HCT116 (cell line): ENCODE results near the gene PODNL1. TPM values are rescaled to one million over a fixed set of nuclear protein-coding genes. Genes with fewer than 3 reads are reported as not detected.

ENCODE experiments used
- ATAC-seq: fragments of 200-7000 bp; cut with Tn5 transposase; 2 replicates; pipeline ENCODE4 v1.9.1; 2020; ENCODE audit warnings: mild to moderate bottlenecking, moderate library complexity
- BruUV-seq: library from RNA; stranded (reverse); fragments of 400-500 nt; replicated peaks from 2 replicates; lab custom pipeline; 2021; lab: Mats Ljungman, UMichigan
- CTCF ChIA-PET: fragments of 300-600 bp; sonication (Branson Sonifier 250); formaldehyde crosslinking; loops from one replicate; lab custom pipeline; 2021; ENCODE audit warnings: antibody characterized with exemption; lab: Charles Lee
- POLR2A ChIA-PET: fragments of 300-600, 350-600 bp; sonication (Branson Sonifier 250); formaldehyde crosslinking; loops from one replicate; lab custom pipeline; 2021; ENCODE audit warnings: antibody characterized with exemption; lab: Charles Lee
- RAD21 ChIA-PET, 2 experiments: fragments of 300-600 bp; sonication (Branson Sonifier 250); formaldehyde crosslinking; loops; one replicate each; lab custom pipeline; 2023; ENCODE audit warnings: low total read pairs in 2 of 2; ENCODE audit not compliant: uncharacterized antibody in 2 of 2, unreplicated experiment in 2 of 2, low non-redundant PET in 1 of 2; lab: Charles Lee
- DNase-seq: peaks from one replicate; pipeline ENCODE4 v3.0.0-alpha.2; 2010; ENCODE audit warnings: low read depth, low spot score
- H2AFZ ChIP-seq: fragments of 200-600 bp; shearing (Covaris generic), sonication (generic); 2 replicates; pipeline ENCODE4 v1.6.1; 2017; ENCODE audit warnings: low read depth, mixed run types, mixed read lengths, antibody characterized with exemption, low read length; ENCODE audit not compliant: poor library complexity, severe bottlenecking
- H3K27ac ChIP-seq: 2 replicates; pipeline ENCODE4 v1.5.1; 2012; ENCODE audit warnings: low read depth, low read length
- H3K27me3 ChIP-seq: fragments of 200-600 bp; sonication (generic); 2 replicates; pipeline ENCODE4 v1.6.1; 2016; ENCODE audit warnings: mixed run types, low read length, mixed read lengths; ENCODE audit not compliant: insufficient read depth
- H3K36me3 ChIP-seq, 2 experiments: fragments of 200-500 bp in 1 of 2; fragments of 200-600 bp in 1 of 2; sonication (Bioruptor generic) in 1 of 2; sonication (generic) in 1 of 2; 2 replicates each; pipeline versions ENCODE4 v1.5.1 to v1.6.1; 2014 to 2016; ENCODE audit warnings: low read length in 2 of 2, inconsistent platforms in 1 of 2, mixed read lengths in 1 of 2, mixed run types in 1 of 2; ENCODE audit not compliant: insufficient read depth in 2 of 2, control insufficient read depth in 1 of 2
- H3K4me1 ChIP-seq, 2 experiments: fragments of 200-600 bp in 1 of 2; sonication (generic) in 1 of 2; 2 replicates each; pipeline versions ENCODE4 v1.5.1 to v1.6.1; 2012 to 2017; ENCODE audit warnings: low read length in 2 of 2, inconsistent platforms in 1 of 2, mild to moderate bottlenecking in 1 of 2, mixed read lengths in 1 of 2, mixed run types in 1 of 2, moderate library complexity in 1 of 2; ENCODE audit not compliant: insufficient read depth in 2 of 2, control insufficient read depth in 1 of 2
- H3K4me2 ChIP-seq: fragments of 200-600 bp; sonication (generic); 2 replicates; pipeline ENCODE4 v1.6.1; 2017; ENCODE audit warnings: mixed run types, low read length, mixed read lengths
- H3K4me3 ChIP-seq, 2 experiments: fragments of 200-600 bp in 1 of 2; sonication (generic) in 1 of 2; replicated peaks in 1 of 2; 2 replicates each; pipeline ENCODE4 v1.5.1; 2011 to 2016; ENCODE audit warnings: low read length in 2 of 2, control low read depth in 1 of 2, low read depth in 1 of 2, mild to moderate bottlenecking in 1 of 2, mixed read lengths in 1 of 2, mixed run types in 1 of 2
- H3K79me2 ChIP-seq: fragments of 200-600 bp; sonication (generic); 2 replicates; pipeline ENCODE4 v1.6.1; 2017; ENCODE audit warnings: mild to moderate bottlenecking, mixed run types, low read length, moderate library complexity, mixed read lengths; ENCODE audit not compliant: insufficient read depth
- H3K9ac ChIP-seq: fragments of 200-600 bp; sonication (generic); 2 replicates; pipeline ENCODE4 v1.6.1; 2016; ENCODE audit warnings: low read length, mixed read lengths
- H3K9me2 ChIP-seq: fragments of 200-600 bp; sonication (generic), shearing (Covaris generic); 2 replicates; pipeline ENCODE4 v1.6.1; 2017; ENCODE audit warnings: mixed run types, mild to moderate bottlenecking, moderate library complexity; ENCODE audit not compliant: insufficient read depth
- H3K9me3 ChIP-seq, 2 experiments: fragments of 200-500 bp in 1 of 2; fragments of 200-600 bp in 1 of 2; sonication (Bioruptor generic) in 1 of 2; sonication (generic) in 1 of 2; 2 replicates each; pipeline ENCODE4 v1.6.1; 2014 to 2017; ENCODE audit warnings: low read length in 2 of 2, mixed read lengths in 2 of 2, inconsistent platforms in 1 of 2, low read depth in 1 of 2, mild to moderate bottlenecking in 1 of 2, mixed run types in 1 of 2, moderate library complexity in 1 of 2; ENCODE audit not compliant: control insufficient read depth in 1 of 2, insufficient read depth in 1 of 2
- H4K20me1 ChIP-seq: fragments of 200-600 bp; sonication (generic), shearing (Covaris generic); 2 replicates; pipeline ENCODE4 v1.6.1; 2017; ENCODE audit warnings: mixed run types, mild to moderate bottlenecking, moderate library complexity; ENCODE audit not compliant: insufficient read depth
- CEBPB ChIP-seq: IDR thresholded peaks from 2 replicates; pipeline ENCODE4 v1.6.1; 2012; ENCODE audit warnings: low read depth
- ELF1 ChIP-seq: IDR thresholded peaks from 2 replicates; pipeline ENCODE4 v1.6.1; 2012; ENCODE audit warnings: low read depth, borderline replicate concordance
- EZH2 ChIP-seq: fragments of 200-600 bp; sonication (generic); IDR thresholded peaks from 2 replicates; pipeline ENCODE4 v1.6.1; 2017; ENCODE audit warnings: antibody characterized with exemption, mixed run types
- EZH2phosphoT487 ChIP-seq: fragments of 200-600 bp; IDR thresholded peaks from 2 replicates; pipeline ENCODE4 v1.6.1; 2018; ENCODE audit warnings: antibody characterized with exemption, borderline replicate concordance
- POLR2AphosphoS5 ChIP-seq: IDR thresholded peaks from 2 replicates; pipeline ENCODE4 v1.6.1; 2011; ENCODE audit warnings: mild to moderate bottlenecking, low read depth, low read length, moderate library complexity
- SIN3A ChIP-seq: IDR thresholded peaks from 2 replicates; pipeline ENCODE4 v1.6.1; 2012; ENCODE audit warnings: low read depth
- SP1 ChIP-seq: IDR thresholded peaks from 2 replicates; pipeline ENCODE4 v1.6.1; 2012; ENCODE audit warnings: low read depth
- YY1 ChIP-seq: IDR thresholded peaks from 2 replicates; pipeline ENCODE4 v1.6.1; 2011; ENCODE audit warnings: low read length, low read depth, moderate library complexity, mild to moderate bottlenecking; ENCODE audit not compliant: insufficient replicate concordance; ENCODE audit errors: extremely low read depth
- ZFX ChIP-seq: fragments of 450-650 bp; IDR thresholded peaks from 2 replicates; pipeline ENCODE4 v1.6.1; 2017
- intact Hi-C: fragments of 100-400 bp; cut with micrococcal nuclease; formaldehyde crosslinking; loops from 2 replicates; pipeline ENCODE4 v1.10.0; 2022
- total RNA-seq: library from RNA; stranded (reverse); gene quantifications from one replicate; pipeline ENCODE4 v1.2.1, GENCODE V29; 2021; ENCODE audit not compliant: unreplicated experiment
- TF ChIP-seq, protein P1 (sequence below): IDR thresholded peaks from 2 replicates; pipeline ENCODE4 v1.6.1; 2012
- TF ChIP-seq, protein P2 (sequence below), 3 experiments: fragments of 200-600 bp in 1 of 3; sonication (generic) in 1 of 3; IDR thresholded peaks in 2 of 3; conservative IDR thresholded peaks in 1 of 3; 2 replicates each; pipeline ENCODE4 v1.5.1; 2012 to 2017; ENCODE audit warnings: low read depth in 2 of 3, low read length in 2 of 3, antibody characterized with exemption in 1 of 3, borderline replicate concordance in 1 of 3, control low read depth in 1 of 3, mild to moderate bottlenecking in 1 of 3, mixed read lengths in 1 of 3, mixed run types in 1 of 3, moderate library complexity in 1 of 3; ENCODE audit not compliant: insufficient read depth in 1 of 3

Gene PODNL1
- total RNA-seq, 1 experiment from 2014 or later, result 0.71 TPM

DNA sequence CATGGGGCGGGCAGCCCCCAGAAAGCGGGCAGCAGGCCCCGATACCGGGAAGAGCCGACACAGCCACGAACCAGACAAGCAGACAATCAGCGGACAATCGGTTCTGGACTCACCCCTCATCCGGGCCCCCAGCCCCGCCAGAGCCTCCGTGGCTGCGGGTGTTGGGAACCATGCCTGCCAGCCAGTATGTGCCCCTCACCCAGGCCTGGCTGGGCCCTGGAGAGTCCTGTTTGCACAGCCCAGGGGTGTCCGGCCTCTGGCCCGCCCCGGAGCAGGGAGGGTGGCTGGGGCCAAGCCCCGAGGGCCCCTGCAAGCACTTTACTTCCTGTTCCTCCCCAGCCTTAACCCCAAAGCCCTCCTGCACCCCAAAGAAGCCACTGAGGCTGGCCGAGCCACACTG lies 7.8 kb downstream of the PODNL1 start:
- H3K79me2 ChIP-seq, result no peaks in the 10 kb centered on the region
- no peaks in the 10 kb centered on the region for H3K9me2 ChIP-seq
- ChIA-PET RAD21 (no interaction called here), CTCF (no interaction called here)
- H3K27me3 ChIP-seq, result no peaks in the 10 kb centered on the region
- no peaks in the 10 kb centered on the region for H4K20me1 ChIP-seq
- H3K27ac ChIP-seq, result no peak overlapping the region; the same call in 1 of the 2 replicates
- intact Hi-C loops, result no loop called here
- no peak overlapping the region for H3K4me3 ChIP-seq
- TF ChIP-seq EZH2 (no peak), ZFX (no peak), SIN3A (no peak)
- TF ChIP-seq, protein P1, sequence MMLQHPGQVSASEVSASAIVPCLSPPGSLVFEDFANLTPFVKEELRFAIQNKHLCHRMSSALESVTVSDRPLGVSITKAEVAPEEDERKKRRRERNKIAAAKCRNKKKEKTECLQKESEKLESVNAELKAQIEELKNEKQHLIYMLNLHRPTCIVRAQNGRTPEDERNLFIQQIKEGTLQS, result no peak
- TF ChIP-seq, all 23 proteins: peak for 0
- H3K9ac ChIP-seq, result no peak overlapping the region
- H3K4me2 ChIP-seq, result no peak overlapping the region
- DNase-seq, result no peak
- peaks cover 3 to 6% of the 10 kb centered on the region in 2 experiments; a peak in 2 of 4 replicates for H3K36me3 ChIP-seq
- no TSS peak for BruUV-seq
- H3K4me1 ChIP-seq, result no peaks in the 10 kb centered on the region
- no peak overlapping the region for H2AFZ ChIP-seq
- no peak for ATAC-seq
- no peaks in the 10 kb centered on the region for H3K9me3 ChIP-seq
- POLR2A ChIA-PET, result no interaction called here

DNA sequence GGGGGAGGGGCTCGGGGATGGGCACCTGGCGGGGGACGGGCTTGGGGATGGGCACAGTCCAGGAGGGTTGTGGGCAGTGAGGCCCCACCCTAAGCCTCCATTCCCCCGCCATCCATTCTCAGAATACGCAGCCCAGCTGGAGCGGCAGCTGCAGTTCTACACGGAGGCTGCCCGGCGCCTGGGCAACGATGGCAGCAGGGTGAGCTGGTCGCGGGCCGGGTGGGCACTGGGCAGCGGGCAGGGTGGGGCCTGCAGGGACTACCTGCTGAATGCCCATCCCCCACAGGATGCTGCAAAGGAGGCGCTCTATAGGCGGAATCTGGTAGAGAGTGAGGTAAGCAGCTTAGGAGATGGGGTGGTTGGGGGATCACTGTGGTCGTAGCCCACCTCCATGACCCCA lies 8.3 kb downstream of the PODNL1 start:
- H2AFZ ChIP-seq, result no peak overlapping the region
- H4K20me1 ChIP-seq, result no peaks in the 10 kb centered on the region
- H3K4me3 ChIP-seq, result no peak overlapping the region
- no peaks in the 10 kb centered on the region for H3K27me3 ChIP-seq
- H3K79me2 ChIP-seq, result no peaks in the 10 kb centered on the region
- DNase-seq (no peak), ATAC-seq (no peak)
- POLR2A ChIA-PET, result no interaction called here
- no peak overlapping the region for H3K4me2 ChIP-seq
- H3K4me1 ChIP-seq, result no peaks in the 10 kb centered on the region
- TF ChIP-seq SP1 (no peak), EZH2 (no peak), EZH2phosphoT487 (no peak), YY1 (no peak), CEBPB (no peak), ELF1 (no peak), POLR2AphosphoS5 (no peak)
- TF ChIP-seq, protein P2, sequence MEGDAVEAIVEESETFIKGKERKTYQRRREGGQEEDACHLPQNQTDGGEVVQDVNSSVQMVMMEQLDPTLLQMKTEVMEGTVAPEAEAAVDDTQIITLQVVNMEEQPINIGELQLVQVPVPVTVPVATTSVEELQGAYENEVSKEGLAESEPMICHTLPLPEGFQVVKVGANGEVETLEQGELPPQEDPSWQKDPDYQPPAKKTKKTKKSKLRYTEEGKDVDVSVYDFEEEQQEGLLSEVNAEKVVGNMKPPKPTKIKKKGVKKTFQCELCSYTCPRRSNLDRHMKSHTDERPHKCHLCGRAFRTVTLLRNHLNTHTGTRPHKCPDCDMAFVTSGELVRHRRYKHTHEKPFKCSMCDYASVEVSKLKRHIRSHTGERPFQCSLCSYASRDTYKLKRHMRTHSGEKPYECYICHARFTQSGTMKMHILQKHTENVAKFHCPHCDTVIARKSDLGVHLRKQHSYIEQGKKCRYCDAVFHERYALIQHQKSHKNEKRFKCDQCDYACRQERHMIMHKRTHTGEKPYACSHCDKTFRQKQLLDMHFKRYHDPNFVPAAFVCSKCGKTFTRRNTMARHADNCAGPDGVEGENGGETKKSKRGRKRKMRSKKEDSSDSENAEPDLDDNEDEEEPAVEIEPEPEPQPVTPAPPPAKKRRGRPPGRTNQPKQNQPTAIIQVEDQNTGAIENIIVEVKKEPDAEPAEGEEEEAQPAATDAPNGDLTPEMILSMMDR (IDR thresholded peaks at IDR 0.05 in 2 of 3, conservative IDR thresholded peaks at IDR 0.05 in 1 of 3; ENCODE audit: borderline replicate concordance in 1 of 3, insufficient read depth in 1 of 3, low read depth in 2 of 3, low read length in 2 of 3), result no peak
- no peaks in the 10 kb centered on the region for H3K9me2 ChIP-seq
- peaks cover 3 to 6% of the 10 kb centered on the region in 2 experiments; a peak in 2 of 4 replicates for H3K36me3 ChIP-seq
- no TSS peak for BruUV-seq
- intact Hi-C loops, result no loop called here
- CTCF ChIA-PET, result interaction anchor here (0.6 kb wide), 1 partner anchor 19 kb away, joined by 3 read pairs; no protein-coding TSS in a partner anchor
- H3K27ac ChIP-seq, result no peak overlapping the region
- no peaks in the 10 kb centered on the region for H3K9me3 ChIP-seq
- RAD21 ChIA-PET, result no interaction called here
- no peak overlapping the region for H3K9ac ChIP-seq
